Mesothelial cell of epicardium (in vitro differentiated cells): Measurements from ENCODE around the gene MYH10. TPM values are rescaled to one million over a fixed set of nuclear protein-coding genes. Genes with fewer than 3 reads are reported as not detected.

Source experiments
- DNase-seq, 2 experiments: peaks; one replicate each; pipeline ENCODE4 v3.0.0; 2021; ENCODE audit warnings: low spot score in 2 of 2; ENCODE audit not compliant: unreplicated experiment in 2 of 2
- H3K27ac Mint-ChIP-seq: 2 replicates; pipeline ENCODE4 v1.8.0; 2021; ENCODE audit warnings: mixed read lengths
- H3K27me3 Mint-ChIP-seq: 2 replicates; pipeline ENCODE4 v1.8.0; 2021; ENCODE audit warnings: low read depth, mixed read lengths
- H3K36me3 Mint-ChIP-seq: 2 replicates; pipeline ENCODE4 v1.8.0; 2021; ENCODE audit warnings: mixed read lengths
- H3K4me1 Mint-ChIP-seq: 2 replicates; pipeline ENCODE4 v1.8.0; 2021; ENCODE audit warnings: mixed read lengths
- H3K4me3 Mint-ChIP-seq: 2 replicates; pipeline ENCODE4 v1.8.0; 2021; ENCODE audit warnings: mild to moderate bottlenecking, moderate library complexity, mixed read lengths
- H3K9me3 Mint-ChIP-seq: 2 replicates; pipeline ENCODE4 v1.8.0; 2021; ENCODE audit warnings: mixed read lengths
- total RNA-seq: library from RNA; stranded (reverse); gene quantifications from 3 replicates; pipeline ENCODE4 v1.2.1, GENCODE V29; 2021
- TF ChIP-seq, protein P1 (sequence below): fragments of 200-600 bp; sonication (generic); IDR thresholded peaks from one replicate; pipeline ENCODE4 v1.5.0; 2021; ENCODE audit warnings: antibody characterized with exemption; ENCODE audit not compliant: unreplicated experiment

Gene MYH10
- total RNA-seq, 1 donor from 2014 or later, result 328 TPM

DNA sequence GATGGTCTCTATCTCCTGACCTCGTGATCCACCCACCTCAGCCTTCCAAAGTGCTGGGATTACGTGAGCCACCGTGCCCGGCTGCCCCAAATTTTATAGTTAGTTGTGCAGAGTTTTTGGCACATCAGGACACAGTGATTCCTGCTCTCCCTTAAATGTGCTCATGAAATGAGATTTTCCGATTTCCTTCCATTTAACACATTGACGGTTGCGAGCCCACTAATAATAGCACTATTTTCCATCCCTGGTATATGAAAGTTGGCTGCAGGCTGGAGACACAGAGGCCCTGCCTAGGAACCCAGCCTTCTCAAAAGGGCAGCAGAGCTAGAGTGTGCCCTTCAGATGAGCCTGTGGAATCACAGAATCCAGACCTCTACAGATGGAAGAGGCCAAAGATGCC lies 17.4 kb upstream of the MYH10 start:
- DNase-seq, result no peak
- no peak overlapping the region for H3K4me3 Mint-ChIP-seq
- TF ChIP-seq, protein P1, sequence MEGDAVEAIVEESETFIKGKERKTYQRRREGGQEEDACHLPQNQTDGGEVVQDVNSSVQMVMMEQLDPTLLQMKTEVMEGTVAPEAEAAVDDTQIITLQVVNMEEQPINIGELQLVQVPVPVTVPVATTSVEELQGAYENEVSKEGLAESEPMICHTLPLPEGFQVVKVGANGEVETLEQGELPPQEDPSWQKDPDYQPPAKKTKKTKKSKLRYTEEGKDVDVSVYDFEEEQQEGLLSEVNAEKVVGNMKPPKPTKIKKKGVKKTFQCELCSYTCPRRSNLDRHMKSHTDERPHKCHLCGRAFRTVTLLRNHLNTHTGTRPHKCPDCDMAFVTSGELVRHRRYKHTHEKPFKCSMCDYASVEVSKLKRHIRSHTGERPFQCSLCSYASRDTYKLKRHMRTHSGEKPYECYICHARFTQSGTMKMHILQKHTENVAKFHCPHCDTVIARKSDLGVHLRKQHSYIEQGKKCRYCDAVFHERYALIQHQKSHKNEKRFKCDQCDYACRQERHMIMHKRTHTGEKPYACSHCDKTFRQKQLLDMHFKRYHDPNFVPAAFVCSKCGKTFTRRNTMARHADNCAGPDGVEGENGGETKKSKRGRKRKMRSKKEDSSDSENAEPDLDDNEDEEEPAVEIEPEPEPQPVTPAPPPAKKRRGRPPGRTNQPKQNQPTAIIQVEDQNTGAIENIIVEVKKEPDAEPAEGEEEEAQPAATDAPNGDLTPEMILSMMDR, result no peak
- no peak overlapping the region for H3K27ac Mint-ChIP-seq
- no peaks in the 10 kb centered on the region for H3K9me3 Mint-ChIP-seq
- H3K27me3 Mint-ChIP-seq, result no peaks in the 10 kb centered on the region
- no peaks in the 10 kb centered on the region for H3K36me3 Mint-ChIP-seq
- H3K4me1 Mint-ChIP-seq, result peaks cover 4% of the 10 kb centered on the region

DNA sequence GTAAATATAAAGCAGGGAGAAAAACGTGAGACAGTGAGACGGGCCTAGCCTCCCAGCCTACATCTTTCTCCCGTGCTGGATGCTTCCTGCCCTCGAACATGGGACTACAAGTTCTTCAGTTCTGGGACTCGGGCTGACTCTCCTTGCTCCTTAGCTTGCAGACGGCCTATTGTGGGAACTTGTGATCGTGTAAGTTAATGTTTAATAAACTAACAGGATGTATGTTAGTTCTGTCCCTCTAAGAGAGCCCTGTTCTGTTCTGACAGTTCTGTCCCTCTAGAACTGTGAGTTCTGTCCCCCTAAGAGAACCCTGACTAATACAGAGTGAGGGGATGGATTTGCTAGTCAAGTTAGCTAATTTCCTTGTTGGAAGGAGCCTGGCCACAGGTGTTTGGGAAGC lies 16.7 kb upstream of the MYH10 start:
- Mint-ChIP-seq H3K36me3 (no peaks in the 10 kb centered on the region), H3K9me3 (no peaks in the 10 kb centered on the region), H3K27ac (no peak overlapping the region), H3K27me3 (no peaks in the 10 kb centered on the region), H3K4me1 (peaks cover 4% of the 10 kb centered on the region), H3K4me3 (no peak overlapping the region)
- TF ChIP-seq, protein P1, result no peak
- DNase-seq, result no peak

DNA sequence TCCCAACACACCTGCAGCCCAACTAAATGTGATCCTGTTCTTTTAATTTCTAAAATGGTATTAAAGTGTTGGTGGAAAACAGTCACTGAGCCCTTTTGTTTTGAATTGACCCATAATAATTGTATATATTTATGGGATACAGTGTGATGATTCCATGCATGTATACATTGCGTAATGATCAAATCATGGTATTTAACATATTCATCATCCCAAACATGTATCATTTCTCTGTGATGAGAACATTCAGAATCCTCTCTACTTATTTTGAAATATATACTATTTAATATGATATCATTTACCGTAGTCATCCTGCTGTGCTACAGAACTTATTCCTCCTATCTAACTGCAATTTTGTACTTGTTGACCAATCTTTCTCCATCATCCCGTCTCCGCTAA lies 14.0 kb upstream of the MYH10 start:
- peaks cover 3% of the 10 kb centered on the region for H3K4me1 Mint-ChIP-seq
- no peak overlapping the region for H3K4me3 Mint-ChIP-seq
- DNase-seq, result no peak
- H3K27ac Mint-ChIP-seq, result no peak overlapping the region
- TF ChIP-seq, protein P1, result no peak
- H3K36me3 Mint-ChIP-seq, result no peaks in the 10 kb centered on the region
- H3K27me3 Mint-ChIP-seq, result no peaks in the 10 kb centered on the region
- no peaks in the 10 kb centered on the region for H3K9me3 Mint-ChIP-seq

DNA sequence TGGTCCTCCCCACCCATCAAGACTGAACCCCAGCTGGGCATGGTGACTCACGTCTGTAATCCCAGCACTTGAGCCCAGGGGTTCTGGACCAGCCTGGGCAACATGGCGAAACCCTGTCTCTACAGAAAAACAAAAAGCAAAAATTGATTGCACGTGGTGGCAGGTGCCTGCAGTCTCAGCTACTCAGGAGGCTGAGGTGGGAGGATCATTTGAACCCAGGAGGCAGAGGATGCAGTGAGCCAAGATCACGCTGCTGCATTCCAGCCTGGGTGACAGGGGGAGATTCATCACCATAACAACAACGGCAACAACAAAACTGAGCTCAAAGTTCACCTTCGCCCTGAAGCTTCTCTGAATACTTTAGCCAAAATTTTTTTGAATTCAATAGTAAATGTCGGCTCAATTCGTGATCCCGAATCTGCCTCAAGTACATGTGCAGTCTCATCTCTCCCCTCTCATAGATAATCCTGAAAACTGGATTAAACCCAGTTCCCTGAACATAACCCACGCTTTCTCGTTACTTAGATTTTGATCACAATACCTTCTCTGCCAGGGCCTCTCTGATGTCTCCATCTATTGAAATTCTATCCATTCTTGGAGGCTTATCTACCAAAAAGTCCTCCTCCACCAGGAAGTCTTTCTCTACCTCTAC lies 13.5 kb upstream of the MYH10 start:
- no peak for DNase-seq
- TF ChIP-seq, protein P1, result no peak
- Mint-ChIP-seq H3K27ac (no peak overlapping the region), H3K4me1 (no peaks in the 10 kb centered on the region), H3K4me3 (no peak overlapping the region), H3K27me3 (no peaks in the 10 kb centered on the region), H3K9me3 (no peaks in the 10 kb centered on the region), H3K36me3 (no peaks in the 10 kb centered on the region)

DNA sequence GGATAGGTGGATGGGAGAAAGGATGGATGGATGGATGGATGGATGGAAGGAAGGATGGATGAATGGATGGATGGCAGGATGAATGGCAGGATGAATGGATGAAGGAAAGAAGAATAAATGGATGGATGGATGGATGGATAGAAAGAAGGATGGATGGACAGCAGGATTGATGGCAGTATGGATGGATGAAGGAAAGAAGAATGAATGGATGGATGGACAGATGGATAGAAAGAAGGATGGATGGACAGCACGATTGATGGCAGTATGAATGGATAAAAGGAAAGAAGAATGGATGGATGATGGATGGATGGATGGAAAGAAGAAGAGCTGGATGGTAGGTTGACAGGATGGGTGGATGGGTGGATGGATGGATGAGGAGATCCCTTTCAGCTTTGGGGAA lies 9.2 kb upstream of the MYH10 start:
- Mint-ChIP-seq H3K4me1 (no peaks in the 10 kb centered on the region), H3K27ac (no peak overlapping the region), H3K4me3 (no peak overlapping the region), H3K9me3 (no peaks in the 10 kb centered on the region), H3K27me3 (no peaks in the 10 kb centered on the region), H3K36me3 (no peaks in the 10 kb centered on the region)
- no peak for DNase-seq
- TF ChIP-seq, protein P1, result no peak

DNA sequence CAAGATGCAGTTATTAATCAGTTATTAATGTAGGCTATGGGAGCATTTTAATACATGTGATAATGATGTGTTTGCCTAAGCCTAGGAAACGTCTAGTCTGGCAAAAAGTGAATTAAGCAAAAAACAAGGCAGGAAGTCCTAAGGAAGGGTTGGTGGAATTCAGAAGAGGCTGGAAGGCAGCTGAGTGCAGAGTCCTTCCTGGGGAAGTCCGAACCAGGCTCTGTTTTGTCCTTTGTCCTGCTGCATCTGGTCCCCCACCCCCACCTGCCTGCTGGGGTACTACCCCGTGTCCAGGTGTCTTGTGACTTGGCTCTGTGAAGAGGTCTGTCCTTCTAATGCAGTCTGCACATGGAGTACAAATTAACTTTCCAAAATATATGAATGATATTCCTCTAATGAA lies 1.5 kb upstream of the MYH10 start:
- TF ChIP-seq, protein P1, result no peak
- no peaks in the 10 kb centered on the region for H3K36me3 Mint-ChIP-seq
- no peak for DNase-seq
- H3K4me1 Mint-ChIP-seq, result peaks cover 33% of the 10 kb centered on the region
- no peaks in the 10 kb centered on the region for H3K27me3 Mint-ChIP-seq
- peak overlapping the region; percentile 27 for H3K4me3 Mint-ChIP-seq
- no peaks in the 10 kb centered on the region for H3K9me3 Mint-ChIP-seq
- H3K27ac Mint-ChIP-seq, result peak overlapping the region; percentile 81
